Kidney (tissue), 14 donors: ENCODE results near the gene GRIA4. TPM values are rescaled to one million over a fixed set of nuclear protein-coding genes. Genes with fewer than 3 reads are reported as not detected.
A peak's percentile ranks its signal among the peaks of the same experiment; 100 is the strongest.

Experiments used
- DNase-seq, 5 donors: peaks; one replicate each; pipeline ENCODE4 v3.0.0-alpha.2; 2013 to 2020
- FAIRE-seq: peaks from 2 replicates; lab custom pipeline; 2012; peaks lifted over from hg19 to GRCh38; lab: Jason Lieb, UNC
- H3K27ac ChIP-seq, 2 donors: one replicate each; pipeline ENCODE4 v1.7.0; 2013; ENCODE audit warnings: low read depth in 2 of 2, low read length in 2 of 2, inconsistent platforms in 1 of 2
- H3K27me3 ChIP-seq: one replicate; pipeline ENCODE4 v1.7.1; 2013; ENCODE audit warnings: low read length, inconsistent platforms; ENCODE audit not compliant: control insufficient read depth, insufficient read depth
- H3K36me3 ChIP-seq, 3 donors: one replicate each; pipeline versions ENCODE4 v1.7.0 to v1.7.1; 2013; ENCODE audit warnings: low read length in 3 of 3, control low read depth in 1 of 3, inconsistent platforms in 1 of 3; ENCODE audit not compliant: insufficient read depth in 3 of 3, control insufficient read depth in 2 of 3
- H3K4me1 ChIP-seq, 3 donors: one replicate each; pipeline versions ENCODE4 v1.7.0 to v1.7.1; 2013; ENCODE audit warnings: low read length in 3 of 3, inconsistent platforms in 1 of 3, low read depth in 1 of 3; ENCODE audit not compliant: control insufficient read depth in 2 of 3, insufficient read depth in 2 of 3
- H3K4me3 ChIP-seq, 3 donors: one replicate each; pipeline versions ENCODE4 v1.7.0 to v1.8.1; 2013; ENCODE audit warnings: low read length in 3 of 3, control low read depth in 1 of 3, inconsistent platforms in 1 of 3
- H3K9ac ChIP-seq, 3 donors: one replicate each; pipeline versions ENCODE4 v1.7.0 to v1.7.1; 2013; ENCODE audit warnings: low read length in 3 of 3, control low read depth in 1 of 3, inconsistent platforms in 1 of 3
- H3K9me3 ChIP-seq, 3 donors: one replicate each; pipeline versions ENCODE4 v1.7.0 to v1.7.1; 2013; ENCODE audit warnings: low read length in 3 of 3, control low read depth in 1 of 3, inconsistent platforms in 1 of 3; ENCODE audit not compliant: control insufficient read depth in 2 of 3, insufficient read depth in 1 of 3
- CTCF ChIP-seq: IDR thresholded peaks from 3 replicates; pipeline ENCODE4 v1.5.1; 2012; ENCODE audit warnings: mild to moderate bottlenecking, moderate library complexity, borderline replicate concordance; ENCODE audit not compliant: insufficient read depth; ENCODE audit errors: extremely low read depth
- intact Hi-C: fragments of 100-400 bp; cut with DNase I; formaldehyde crosslinking; loops from one replicate; pipeline ENCODE4 v1.11.1; 2022
- polyA plus RNA-seq: library from polyadenylated mRNA; stranded (reverse); fragments of 350-450 nt; fragmentation: Illumina TruSeq; extraction: RNeasy Lipid Tissue Mini Kit (QIAGEN cat#74804); gene quantifications from one replicate; pipeline ENCODE4 v1.2.3, GENCODE V29; 2014; ENCODE audit warnings: low read depth, low replicate concordance; ENCODE audit not compliant: insufficient read depth
- total RNA-seq: library from RNA; stranded (reverse); fragmentation: NEBNext Ultra II Directional; extraction: Animal tissue kit (Norgen Biotek cat#: 25700); gene quantifications from one replicate; pipeline ENCODE4 v1.2.1, GENCODE V29; 2021
- donor health status: control.
- donor health status: control.
- donor health status: control.
- donor health status: control.
- donor health status: control.
- donor health status: DM: yes; HTN: yes; CAD: no.
- donor health status: Normal renal cell carcinoma (clear cell type).

GRIA4 gene
- total and polyA plus RNA-seq, 2 donors from 2014 or later, result 0.45 TPM; not detected in 1

- Histone ChIP-seq H3K4me3 (no peak overlapping the region), H3K9ac (no peak overlapping the region), H3K36me3 (no peaks in the 10 kb centered on the region), H3K27ac (no peak overlapping the region), H3K4me1 (no peaks in the 10 kb centered on the region), H3K27me3 (no peaks in the 10 kb centered on the region), H3K9me3 (no peaks in the 10 kb centered on the region)
- no peak for TF ChIP-seq CTCF
- intact Hi-C loops, result no loop called here
- no peak for FAIRE-seq
- DNase-seq, result no peak
These were observed 293.2 kb downstream of the GRIA4 start for GRCh38 chr11:105903113-105903512.

DNA sequence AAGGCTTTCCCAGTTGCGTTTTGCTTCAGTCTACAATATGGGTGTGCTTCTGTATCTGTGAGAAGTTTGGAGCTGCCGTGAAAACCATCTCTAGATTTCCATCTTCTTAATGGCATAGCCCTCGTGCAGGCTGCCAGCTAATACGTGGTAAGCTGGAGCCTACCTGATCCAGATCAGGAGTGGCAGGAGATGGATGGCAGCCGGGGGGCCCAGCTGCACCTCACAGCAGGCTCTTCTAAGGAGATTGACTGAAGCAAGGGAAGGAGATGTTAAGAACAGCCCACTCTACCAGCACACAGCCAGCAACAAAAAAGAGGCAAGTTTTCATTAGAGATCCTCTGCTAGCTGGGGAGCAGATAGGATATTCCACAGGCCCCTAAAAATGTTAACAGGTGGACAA lies 296.6 kb downstream of the GRIA4 start:
- no peak overlapping the region for H3K9ac ChIP-seq
- no peaks in the 10 kb centered on the region for H3K27me3 ChIP-seq
- no peak overlapping the region for H3K27ac ChIP-seq
- DNase-seq (peak in 1 of 5 donors; percentile 24), FAIRE-seq (no peak)
- H3K4me1 ChIP-seq, result no peaks in the 10 kb centered on the region
- intact Hi-C loops, result no loop called here
- H3K9me3 ChIP-seq, result no peaks in the 10 kb centered on the region
- no peak overlapping the region for H3K4me3 ChIP-seq
- TF ChIP-seq CTCF, result no peak
- H3K36me3 ChIP-seq, result no peaks in the 10 kb centered on the region

- Histone ChIP-seq H3K9me3 (no peaks in the 10 kb centered on the region), H3K4me3 (no peak overlapping the region), H3K4me1 (no peaks in the 10 kb centered on the region), H3K27ac (no peak overlapping the region), H3K27me3 (no peaks in the 10 kb centered on the region), H3K9ac (no peak overlapping the region), H3K36me3 (no peaks in the 10 kb centered on the region)
- FAIRE-seq (no peak), DNase-seq (no peak)
- intact Hi-C loops, result no loop called here
- no peak for TF ChIP-seq CTCF
These were observed 297.4 kb downstream of the GRIA4 start for GRCh38 chr11:105907319-105907718.

GRCh38 chr11:105910095-105910715 lies 300.3 kb downstream of the GRIA4 start:
- DNase-seq (no peak), FAIRE-seq (no peak)
- H3K4me1 ChIP-seq, result no peaks in the 10 kb centered on the region
- H3K4me3 ChIP-seq, result no peak overlapping the region
- no peaks in the 10 kb centered on the region for H3K9me3 ChIP-seq
- intact Hi-C loops, result no loop called here
- H3K27ac ChIP-seq, result no peak overlapping the region
- H3K27me3 ChIP-seq, result no peaks in the 10 kb centered on the region
- H3K9ac ChIP-seq, result no peak overlapping the region
- TF ChIP-seq CTCF, result no peak
- no peaks in the 10 kb centered on the region for H3K36me3 ChIP-seq
